Measurements from ENCODE around the gene HOMEZ. TPM values are rescaled to one million over a fixed set of nuclear protein-coding genes. Genes with fewer than 3 reads are reported as not detected.
"Not testable (repeated sequence)": the region's sequence is repeated elsewhere in the genome, so short reads cannot be mapped to it uniquely, and the experiment has no call there.

HOMEZ gene
- total RNA-seq, 4 donors from 2014 or later, result 3.5 to 13.6 (median 10.6) TPM

- DNase-seq (ENCODE audit: low spot score), result no peak
- TF ChIP-seq CTCF (IDR thresholded peaks at IDR 0.05), result no peak
Measured at GRCh38 chr14:23242076-23242475, 43.9 kb downstream of the HOMEZ start.

GRCh38 chr14:23241061-23241715 lies 44.7 kb downstream of the HOMEZ start:
- not testable (repeated sequence) for ATAC-seq (ENCODE audit: low FRiP score); DNase-seq (ENCODE audit: low spot score)

More at GRCh38 chr14:23242076-23242475, 43.9 kb downstream of the HOMEZ start:
- ATAC-seq (ENCODE audit: low FRiP score), result no peak

GRCh38 chr14:23240661-23241060 lies 45.3 kb downstream of the HOMEZ start:
- ATAC-seq (ENCODE audit: low FRiP score) (no peak), DNase-seq (ENCODE audit: low spot score) (no peak)
- TF ChIP-seq CTCF (IDR thresholded peaks at IDR 0.05), result no peak

GRCh38 chr14:23237772-23238594 lies 47.9 kb downstream of the HOMEZ start, which contains the start of gene RNF212B:
Gene RNF212B, plus strand, starts transcription at chr14:23237936. Its CDS starts 2,410 bp downstream, at chr14:23240346.
- ATAC-seq (ENCODE audit: low FRiP score), result peak; percentile 97
- peak; percentile 90 for DNase-seq (ENCODE audit: low spot score)
- no peak for TF ChIP-seq CTCF (IDR thresholded peaks at IDR 0.05)

GRCh38 chr14:23232241-23232808 lies 53.6 kb downstream of the HOMEZ start:
- ATAC-seq (ENCODE audit: low FRiP score), result not testable (repeated sequence)

GRCh38 chr14:23228812-23229211 lies 57.1 kb downstream of the HOMEZ start:
- no peak for ATAC-seq (ENCODE audit: low FRiP score)
- TF ChIP-seq CTCF (IDR thresholded peaks at IDR 0.05), result no peak
- DNase-seq (ENCODE audit: low spot score), result no peak

More at GRCh38 chr14:23232241-23232808, 53.6 kb downstream of the HOMEZ start:
- not testable (repeated sequence) for DNase-seq (ENCODE audit: low spot score)

GRCh38 chr14:23227566-23227965 lies 58.4 kb downstream of the HOMEZ start:
- no peak for DNase-seq (ENCODE audit: low spot score)
- no peak for TF ChIP-seq CTCF (IDR thresholded peaks at IDR 0.05)
- ATAC-seq (ENCODE audit: low FRiP score), result no peak

GRCh38 chr14:23224958-23225357 lies 61.0 kb downstream of the HOMEZ start:
- DNase-seq (ENCODE audit: low spot score); ATAC-seq (ENCODE audit: low FRiP score): not testable (repeated sequence)

Small RNA genes within 50 kb of the gene (small RNA-seq; reads per million reads assigned to genes)
- gene AL049829.1 (not detected), gene RNU6-1046P (not detected)

Other genes with a start within 250 kb of the HOMEZ start
- gene PSMB11, start 243.9 kb downstream of the HOMEZ start, total RNA-seq, result not detected
- gene CDH24, start 228.6 kb downstream of the HOMEZ start, total RNA-seq, result 1 to 10 TPM; 1.6 to 4.9 (median 1.8) TPM
- gene ACIN1, start 191.0 kb downstream of the HOMEZ start, total RNA-seq, result 100 to 1,000 TPM in 3 of 4 donors, 10 to 100 TPM in 1; 85.6 to 143 (median 120) TPM
- 10 to 100 TPM; 39.2 to 46.7 (median 43.6) TPM for gene C14orf119, start 190.6 kb downstream of the HOMEZ start, total RNA-seq
- gene CIROP, start 181.1 kb downstream of the HOMEZ start, total RNA-seq, result under 1 TPM in 1 of 4 donors, not detected in 3; 0.25 TPM
- 1 to 10 TPM in 1 of 4 donors, under 1 TPM in 2, not detected in 1; 0.36 to 2.7 (median 0.37) TPM for gene CEBPE, start 166.9 kb downstream of the HOMEZ start, total RNA-seq
- 100 to 1,000 TPM in 1 of 4 donors, 10 to 100 TPM in 3; 40.2 to 106 (median 92.1) TPM for gene SLC7A8, start 102.5 kb downstream of the HOMEZ start, total RNA-seq
- not detected for gene RNF212B, start 48.2 kb downstream of the HOMEZ start, total RNA-seq
- 10 to 100 TPM in 1 of 4 donors, 1 to 10 TPM in 3; 5.9 to 12.9 (median 6.9) TPM for gene PPP1R3E, start 16.7 kb upstream of the HOMEZ start, total RNA-seq
- 10 to 100 TPM; 37.2 to 62.7 (median 51.8) TPM for gene BCL2L2, start 20.7 kb upstream of the HOMEZ start, total RNA-seq
- 10 to 100 TPM; 58.2 to 78.4 (median 59.2) TPM for gene PABPN1, start 35.3 kb upstream of the HOMEZ start, total RNA-seq
- 10 to 100 TPM in 1 of 4 donors, 1 to 10 TPM in 3; 7.7 to 13.0 (median 8.4) TPM for gene SLC22A17, start 66.8 kb upstream of the HOMEZ start, total RNA-seq
- gene EFS, start 79.0 kb upstream of the HOMEZ start, total RNA-seq, result 10 to 100 TPM in 1 of 4 donors, 1 to 10 TPM in 3; 3.0 to 15.8 (median 7.1) TPM
- not detected for gene IL25, start 86.7 kb upstream of the HOMEZ start, total RNA-seq
- not detected for gene CMTM5, start 90.9 kb upstream of the HOMEZ start, total RNA-seq
- not detected for gene MYH6, start 122.1 kb upstream of the HOMEZ start, total RNA-seq
- gene MYH7, start 149.5 kb upstream of the HOMEZ start, total RNA-seq, result not detected
- 10 to 100 TPM; 25.4 to 62.3 (median 33.5) TPM for gene NGDN, start 183.6 kb upstream of the HOMEZ start, total RNA-seq

Measured in omental fat pad (tissue), 4 donors.